Measurements from ENCODE around the gene MSH5.

DNA sequence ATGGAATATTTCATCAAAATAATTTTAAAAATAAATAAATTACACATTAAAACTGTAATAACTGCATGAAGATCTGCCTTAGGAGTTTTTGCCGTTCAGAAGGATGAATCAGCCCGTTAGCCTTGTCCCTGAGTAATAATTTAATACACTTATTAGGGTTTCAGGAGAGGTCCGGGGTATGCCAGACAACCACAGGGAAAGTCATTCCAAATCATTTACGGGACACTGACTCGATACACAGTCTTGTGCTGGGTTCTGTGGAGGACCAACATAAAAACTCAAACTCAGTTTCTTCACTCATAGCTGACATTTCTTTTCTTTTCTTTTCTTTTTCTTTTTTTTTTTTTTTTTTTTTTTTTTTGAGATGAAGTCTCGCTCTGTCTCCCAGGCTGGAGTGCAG lies 33.9 kb upstream of the MSH5 start:
- no peak for TF ChIP-seq TAF1 (IDR thresholded peaks at IDR 0.05; ENCODE audit: low read depth, low read length)
- TF ChIP-seq POLR2AphosphoS5 (IDR thresholded peaks at IDR 0.05; ENCODE audit: low read depth, low read length), result no peak
- TF ChIP-seq POLR2A (IDR thresholded peaks at IDR 0.05; ENCODE audit: low read depth, low read length), result no peak

Measured in GM12891 (cell line).